ENCODE data around the gene ANO8. TPM values are rescaled to one million over a fixed set of nuclear protein-coding genes. Genes with fewer than 3 reads are reported as not detected.

Gene ANO8
- total RNA-seq, 1 experiment from 2014 or later, result 12.1 TPM

DNA sequence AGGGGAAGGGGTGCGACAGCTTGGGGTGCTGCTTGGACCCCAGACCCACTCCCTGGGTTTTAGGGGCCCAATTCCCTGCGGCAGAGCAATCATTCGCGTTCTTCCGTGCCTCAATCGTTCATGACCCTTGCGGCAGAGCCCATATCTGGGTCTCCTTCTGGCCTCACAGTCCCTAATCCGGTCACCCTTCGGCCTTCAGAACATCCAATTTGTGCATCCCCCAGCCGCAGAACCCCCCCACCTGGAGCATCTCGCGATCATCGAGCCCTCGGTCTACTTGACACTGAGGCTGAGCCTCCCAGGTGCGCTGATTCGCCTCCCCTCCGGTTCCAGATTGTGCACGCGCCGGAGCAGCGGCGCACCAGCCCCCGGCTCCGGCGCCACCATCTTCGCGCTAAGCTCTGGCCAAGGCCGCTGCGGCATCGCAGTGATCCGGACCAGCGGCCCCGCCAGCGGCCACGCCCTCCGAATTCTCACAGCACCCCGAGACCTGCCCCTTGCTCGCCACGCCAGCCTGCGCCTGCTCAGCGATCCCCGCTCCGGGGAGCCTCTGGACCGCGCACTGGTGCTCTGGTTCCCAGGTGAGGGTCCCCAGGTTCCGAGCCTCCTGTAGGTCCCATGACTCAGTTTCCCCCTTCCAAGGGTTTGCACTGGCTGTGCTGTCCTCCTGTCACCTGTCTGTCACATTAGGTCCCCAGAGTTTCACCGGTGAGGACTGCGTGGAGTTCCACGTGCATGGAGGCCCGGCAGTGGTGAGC is 3.2 kb upstream of the ANO8 start:
- Histone ChIP-seq H3K4me3 (ENCODE audit: low read length) (peak overlapping the region; percentile 86), H3F3A (ENCODE audit: low read length, unreplicated experiment) (no peaks in the 10 kb centered on the region), H2AFZ (ENCODE audit: low read length) (peak overlapping the region; percentile 69; the same call in 1 of the 2 replicates), H4K20me1 (ENCODE audit: low read length) (no peaks in the 10 kb centered on the region), H3K9me2 (replicated peaks; ENCODE audit: low read length) (no peaks in the 10 kb centered on the region), H3K79me2 (ENCODE audit: low read length) (peaks cover 30% of the 10 kb centered on the region), H3K9me3 (ENCODE audit: low read length) (no peaks in the 10 kb centered on the region), H3K27ac (ENCODE audit: low read length) (peak overlapping the region; percentile 60), H3K4me1 (ENCODE audit: insufficient read depth, low read length) (peaks cover 18% of the 10 kb centered on the region), H3K27me3 (ENCODE audit: low read length) (no peaks in the 10 kb centered on the region), H3K9ac (ENCODE audit: low read length) (peak overlapping the region; percentile 95), H3K4me2 (ENCODE audit: low read length) (peak overlapping the region; percentile 93), H3K36me3 (ENCODE audit: low read depth, low read length) (peaks cover 15% of the 10 kb centered on the region)
- BruUV-seq (replicated peaks), result no TSS peak
- no peak for TF ChIP-seq EZH2phosphoT487 (IDR thresholded peaks at IDR 0.05; ENCODE audit: borderline replicate concordance, low read length)
- TF ChIP-seq, protein P1, sequence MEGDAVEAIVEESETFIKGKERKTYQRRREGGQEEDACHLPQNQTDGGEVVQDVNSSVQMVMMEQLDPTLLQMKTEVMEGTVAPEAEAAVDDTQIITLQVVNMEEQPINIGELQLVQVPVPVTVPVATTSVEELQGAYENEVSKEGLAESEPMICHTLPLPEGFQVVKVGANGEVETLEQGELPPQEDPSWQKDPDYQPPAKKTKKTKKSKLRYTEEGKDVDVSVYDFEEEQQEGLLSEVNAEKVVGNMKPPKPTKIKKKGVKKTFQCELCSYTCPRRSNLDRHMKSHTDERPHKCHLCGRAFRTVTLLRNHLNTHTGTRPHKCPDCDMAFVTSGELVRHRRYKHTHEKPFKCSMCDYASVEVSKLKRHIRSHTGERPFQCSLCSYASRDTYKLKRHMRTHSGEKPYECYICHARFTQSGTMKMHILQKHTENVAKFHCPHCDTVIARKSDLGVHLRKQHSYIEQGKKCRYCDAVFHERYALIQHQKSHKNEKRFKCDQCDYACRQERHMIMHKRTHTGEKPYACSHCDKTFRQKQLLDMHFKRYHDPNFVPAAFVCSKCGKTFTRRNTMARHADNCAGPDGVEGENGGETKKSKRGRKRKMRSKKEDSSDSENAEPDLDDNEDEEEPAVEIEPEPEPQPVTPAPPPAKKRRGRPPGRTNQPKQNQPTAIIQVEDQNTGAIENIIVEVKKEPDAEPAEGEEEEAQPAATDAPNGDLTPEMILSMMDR (conservative IDR thresholded peaks at IDR 0.05; ENCODE audit: low read depth, low read length), result no peak
- no peak for TF ChIP-seq EZH2 (IDR thresholded peaks at IDR 0.05; ENCODE audit: low read length, unreplicated experiment)
- intact Hi-C loops (cut with micrococcal nuclease), result no loop called here
- peak; percentile 37 for DNase-seq
- ChIA-PET POLR2A (ENCODE audit: unreplicated experiment) (interaction anchor here (0.6 kb wide), 1 partner anchor 21 kb away, joined by 14 read pairs; no protein-coding TSS in a partner anchor), CTCF (interaction anchor here (0.6 kb wide), 1 partner anchor 33 kb away, joined by 3 read pairs; no protein-coding TSS in a partner anchor)
- 0 out of 2 replicates have a peak, but pooled peaks have one; percentile 1 for ATAC-seq

DNA sequence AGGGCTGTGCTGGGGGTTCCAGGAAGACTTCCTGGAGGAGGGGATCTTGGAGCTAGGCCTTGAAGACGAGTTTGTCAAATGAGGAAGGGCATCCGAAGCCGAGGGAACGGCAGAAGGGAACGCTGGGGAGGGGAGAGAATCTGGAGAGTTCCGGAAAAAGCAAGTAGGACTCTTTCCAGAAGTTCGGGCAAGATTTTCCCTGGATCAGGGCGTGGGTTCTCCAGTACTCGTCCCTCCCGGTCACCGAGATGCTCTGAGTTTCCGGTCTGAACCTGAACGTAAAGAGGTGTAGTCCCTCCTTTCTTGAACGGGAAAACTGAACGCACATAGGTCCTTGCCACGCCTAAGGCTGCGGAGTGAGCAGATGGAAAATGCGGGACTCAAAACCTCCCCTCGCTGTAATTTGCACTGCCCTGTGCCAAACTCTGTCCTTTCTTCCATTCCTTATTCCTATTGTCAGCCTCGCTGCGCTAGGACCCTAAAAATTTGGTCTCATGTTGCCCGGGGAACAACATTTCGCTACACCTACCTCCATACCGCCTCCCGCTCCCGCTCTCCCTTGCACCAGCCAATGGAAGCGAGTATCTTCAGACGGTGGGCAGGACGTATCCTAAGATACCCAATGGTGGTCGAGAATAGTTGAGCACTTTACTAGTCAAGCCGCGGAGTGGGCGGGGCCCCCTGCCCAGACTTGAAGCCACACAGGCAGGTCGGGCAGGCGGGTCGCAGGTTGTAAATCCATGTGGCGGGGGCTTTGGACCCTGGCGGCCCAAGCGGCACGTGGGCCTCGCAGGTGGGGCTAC is 2.4 kb upstream of the ANO8 start, which contains the start of gene GTPBP3:
Gene GTPBP3 (plus strand): TSS at position 682 of the 803 bp plus-strand sequence. CDS start 59 bp downstream, at position 741.
- TSS peak; percentile 69 for BruUV-seq (replicated peaks)
- peaks cover 18% of the 10 kb centered on the region for H3K4me1 ChIP-seq (ENCODE audit: insufficient read depth, low read length)
- no peaks in the 10 kb centered on the region for H4K20me1 ChIP-seq (ENCODE audit: low read length)
- H3K9me2 ChIP-seq (replicated peaks; ENCODE audit: low read length), result no peaks in the 10 kb centered on the region
- peak within 1 kb of the TSS; percentile 93 for H3K4me2 ChIP-seq (ENCODE audit: low read length)
- peak within 1 kb of the TSS; percentile 86 for H3K4me3 ChIP-seq (ENCODE audit: low read length)
- H2AFZ ChIP-seq (ENCODE audit: low read length), result peak within 1 kb of the TSS; percentile 84
- no peaks in the 10 kb centered on the region for H3F3A ChIP-seq (ENCODE audit: low read length, unreplicated experiment)
- CTCF ChIA-PET, result no interaction called here
- no peaks in the 10 kb centered on the region for H3K27me3 ChIP-seq (ENCODE audit: low read length)
- POLR2A ChIA-PET (ENCODE audit: unreplicated experiment), result interaction anchor here (0.6 kb wide), 1 partner anchor 20 kb away, joined by 14 read pairs; no protein-coding TSS in a partner anchor
- TF ChIP-seq EZH2 (IDR thresholded peaks at IDR 0.05; ENCODE audit: low read length, unreplicated experiment), result no peak
- TF ChIP-seq, protein P1 (conservative IDR thresholded peaks at IDR 0.05; ENCODE audit: low read depth, low read length), result no peak
- TF ChIP-seq EZH2phosphoT487 (IDR thresholded peaks at IDR 0.05; ENCODE audit: borderline replicate concordance, low read length), result no peak
- intact Hi-C loops (cut with micrococcal nuclease), result no loop called here
- H3K36me3 ChIP-seq (ENCODE audit: low read depth, low read length), result peaks cover 16% of the 10 kb centered on the region
- peak within 1 kb of the TSS; percentile 70 for H3K27ac ChIP-seq (ENCODE audit: low read length)
- H3K9me3 ChIP-seq (ENCODE audit: low read length), result no peaks in the 10 kb centered on the region
- DNase-seq, result peak; percentile 99
- H3K9ac ChIP-seq (ENCODE audit: low read length), result peak within 1 kb of the TSS; percentile 95
- peak; percentile 73 for ATAC-seq
- peaks cover 30% of the 10 kb centered on the region for H3K79me2 ChIP-seq (ENCODE audit: low read length)
